HG03565 (cell line): ENCODE data around the gene VAV2.
"Not testable (repeated sequence)": the region's sequence is repeated elsewhere in the genome, so short reads cannot be mapped to it uniquely, and the experiment has no call there.

ENCODE experiments used
- ATAC-seq: cut with Tn5 transposase; IDR thresholded peaks from one replicate; pipeline ENCODE4 v1.9.1; 2021; ENCODE audit warnings: mild to moderate bottlenecking, moderate library complexity; ENCODE audit not compliant: unreplicated experiment

Gene VAV2

GRCh38 chr9:133926165-133926856, 65.8 kb downstream of the VAV2 start:
- no peak for ATAC-seq

- ATAC-seq: no peak
Measured at GRCh38 chr9:133924453-133924852, 67.7 kb downstream of the VAV2 start.

- not testable (repeated sequence) for ATAC-seq
Measured at GRCh38 chr9:133923608-133924007, 68.5 kb downstream of the VAV2 start.

GRCh38 chr9:133921866-133922265, 70.3 kb downstream of the VAV2 start:
- ATAC-seq: no peak

- no peak for ATAC-seq
Measured at GRCh38 chr9:133920471-133920870, 71.7 kb downstream of the VAV2 start.

- ATAC-seq: no peak
Measured at GRCh38 chr9:133919253-133920115, 72.6 kb downstream of the VAV2 start.

- ATAC-seq: no peak
Measured at GRCh38 chr9:133918111-133918813, 73.9 kb downstream of the VAV2 start.

- ATAC-seq: no peak
Measured at GRCh38 chr9:133917375-133917774, 74.7 kb downstream of the VAV2 start.

- ATAC-seq: no peak
Measured at GRCh38 chr9:133916159-133916541, 76.0 kb downstream of the VAV2 start.

- no peak for ATAC-seq
Measured at GRCh38 chr9:133915534-133916158, 76.5 kb downstream of the VAV2 start.

GRCh38 chr9:133914442-133915342, 77.4 kb downstream of the VAV2 start:
- ATAC-seq: no peak

GRCh38 chr9:133913571-133914369, 78.4 kb downstream of the VAV2 start:
- ATAC-seq: no peak

GRCh38 chr9:133910855-133911514, 81.1 kb downstream of the VAV2 start:
- no peak for ATAC-seq

GRCh38 chr9:133906932-133907910, 84.9 kb downstream of the VAV2 start:
- ATAC-seq: no peak

- no peak for ATAC-seq
Measured at GRCh38 chr9:133906218-133906617, 85.9 kb downstream of the VAV2 start.

GRCh38 chr9:133905493-133905892, 86.6 kb downstream of the VAV2 start:
- no peak for ATAC-seq

GRCh38 chr9:133904346-133905090, 87.6 kb downstream of the VAV2 start:
- no peak for ATAC-seq
